Glomerular visceral epithelial cell (primary cell): Measurements from ENCODE around the gene MRPL55.

ENCODE experiments used
- DNase-seq: peaks from one replicate; pipeline ENCODE4 v3.0.0-alpha.2; 2016; ENCODE audit errors: extremely low spot score

Gene MRPL55

DNA sequence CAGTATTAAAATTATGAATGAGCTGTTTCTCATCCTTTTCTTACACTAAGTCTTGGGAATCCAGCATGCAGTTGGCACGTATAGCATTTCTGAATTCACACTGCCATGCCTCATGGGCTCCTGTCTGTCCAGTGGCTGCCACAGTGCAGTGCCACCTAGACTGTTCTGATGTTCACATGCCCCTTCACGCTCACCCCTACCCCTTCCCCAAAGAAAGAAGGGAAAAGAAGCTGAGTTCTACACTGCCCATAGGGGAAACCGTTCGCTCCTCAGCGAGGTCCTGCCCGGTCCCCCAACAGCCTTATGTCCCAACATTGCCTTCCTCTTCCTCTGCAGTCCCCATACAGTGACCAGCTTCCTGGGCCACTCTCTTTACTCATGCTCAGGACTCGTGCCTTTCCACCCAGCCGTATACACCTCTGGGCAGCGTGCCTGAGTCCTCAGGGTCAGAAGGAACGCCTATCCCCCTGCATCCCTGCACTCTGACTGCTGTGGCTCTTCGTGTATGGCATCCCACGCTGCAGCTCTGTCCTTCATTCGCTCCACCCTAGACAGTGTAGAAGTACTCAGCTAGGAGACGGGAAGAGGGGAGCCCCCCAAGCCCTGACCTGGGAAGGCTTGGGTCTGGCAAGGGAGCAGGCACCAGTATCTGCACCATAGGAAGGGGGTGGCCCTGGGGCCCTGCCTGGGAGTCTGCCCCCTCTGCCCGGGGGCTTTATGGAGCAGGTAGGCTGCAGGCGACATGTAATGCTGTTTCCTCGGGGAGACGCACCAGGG, 50.7 kb downstream of the MRPL55 start:
- DNase-seq = no peak
